Anterior cingulate cortex (tissue), 58 donors: ENCODE data around the gene DOCK7.

Experiments
- DNase-seq, 58 donors: peaks; one replicate each; lab custom pipeline; 2025; lab: John Stamatoyannopoulos, UW

Gene DOCK7

GRCh38 chr1:62429581-62429980 is 258.6 kb downstream of the DOCK7 start:
- DNase-seq: no peak

GRCh38 chr1:62428351-62428750 is 259.8 kb downstream of the DOCK7 start:
- DNase-seq: no peak

GRCh38 chr1:62426794-62427193 is 261.4 kb downstream of the DOCK7 start:
- DNase-seq: no peak

- no peak for DNase-seq
These were observed 261.9 kb downstream of the DOCK7 start for GRCh38 chr1:62426237-62426636.

GRCh38 chr1:62425041-62425440 is 263.1 kb downstream of the DOCK7 start:
- no peak for DNase-seq

GRCh38 chr1:62424411-62424810 is 263.8 kb downstream of the DOCK7 start:
- no peak for DNase-seq

GRCh38 chr1:62423580-62424242 is 264.5 kb downstream of the DOCK7 start:
- DNase-seq: no peak

- no peak for DNase-seq
These were observed 268.0 kb downstream of the DOCK7 start for GRCh38 chr1:62420214-62420613.

GRCh38 chr1:62417351-62417999 is 270.7 kb downstream of the DOCK7 start:
- DNase-seq: no peak

- DNase-seq: no peak
These were observed 272.5 kb downstream of the DOCK7 start for GRCh38 chr1:62415687-62416086.

- peak in 3 of 58 donors; percentile 2 to 31 (median 14) for DNase-seq
These were observed 280.7 kb downstream of the DOCK7 start for GRCh38 chr1:62407398-62408009.

- DNase-seq: no peak
These were observed 281.6 kb downstream of the DOCK7 start for GRCh38 chr1:62406576-62406975.

- peak in 1 of 58 donors; percentile 15 for DNase-seq
These were observed 282.9 kb downstream of the DOCK7 start for GRCh38 chr1:62405247-62405646.
